Keratinocyte (primary cell): ENCODE measurements around the gene CD55.

Source experiments
- EZH2 ChIP-seq: IDR thresholded peaks from one replicate; pipeline ENCODE4 v1.6.1; 2012; ENCODE audit warnings: inconsistent platforms, mild to moderate bottlenecking, low read length, moderate library complexity
- TF ChIP-seq, protein P1 (sequence below), 3 experiments: IDR thresholded peaks in 1 of 3; conservative IDR thresholded peaks in 1 of 3; optimal IDR thresholded peaks in 1 of 3; 2 replicates in 2 of 3; 3 replicates in 1 of 3; pipeline versions ENCODE3 to v1.5.1; 2011; ENCODE audit warnings: low read length in 3 of 3, mild to moderate bottlenecking in 3 of 3, moderate library complexity in 2 of 3, control low read depth in 1 of 3, inconsistent platforms in 1 of 3; ENCODE audit not compliant: insufficient read depth in 2 of 3; ENCODE audit errors: extremely low read depth in 1 of 3

GRCh38 chr1:207349979-207350378 is 28.5 kb downstream of the CD55 start:
- TF ChIP-seq, protein P1, sequence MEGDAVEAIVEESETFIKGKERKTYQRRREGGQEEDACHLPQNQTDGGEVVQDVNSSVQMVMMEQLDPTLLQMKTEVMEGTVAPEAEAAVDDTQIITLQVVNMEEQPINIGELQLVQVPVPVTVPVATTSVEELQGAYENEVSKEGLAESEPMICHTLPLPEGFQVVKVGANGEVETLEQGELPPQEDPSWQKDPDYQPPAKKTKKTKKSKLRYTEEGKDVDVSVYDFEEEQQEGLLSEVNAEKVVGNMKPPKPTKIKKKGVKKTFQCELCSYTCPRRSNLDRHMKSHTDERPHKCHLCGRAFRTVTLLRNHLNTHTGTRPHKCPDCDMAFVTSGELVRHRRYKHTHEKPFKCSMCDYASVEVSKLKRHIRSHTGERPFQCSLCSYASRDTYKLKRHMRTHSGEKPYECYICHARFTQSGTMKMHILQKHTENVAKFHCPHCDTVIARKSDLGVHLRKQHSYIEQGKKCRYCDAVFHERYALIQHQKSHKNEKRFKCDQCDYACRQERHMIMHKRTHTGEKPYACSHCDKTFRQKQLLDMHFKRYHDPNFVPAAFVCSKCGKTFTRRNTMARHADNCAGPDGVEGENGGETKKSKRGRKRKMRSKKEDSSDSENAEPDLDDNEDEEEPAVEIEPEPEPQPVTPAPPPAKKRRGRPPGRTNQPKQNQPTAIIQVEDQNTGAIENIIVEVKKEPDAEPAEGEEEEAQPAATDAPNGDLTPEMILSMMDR (optimal IDR thresholded peaks at IDR 0.05 in 1 of 3, IDR thresholded peaks at IDR 0.05 in 1 of 3, conservative IDR thresholded peaks at IDR 0.05 in 1 of 3; ENCODE audit: extremely low read depth in 1 of 3, insufficient read depth in 2 of 3, low read length in 3 of 3) = no peak
- no peak for TF ChIP-seq EZH2
